GM21390 (cell line): Measurements from ENCODE around the gene SMIM10L2A.
A peak's percentile ranks its signal among the peaks of the same experiment; 100 is the strongest.
"Not testable (repeated sequence)": the region's sequence is repeated elsewhere in the genome, so short reads cannot be mapped to it uniquely, and the experiment has no call there.

Source experiments
- ATAC-seq: cut with Tn5 transposase; IDR thresholded peaks from one replicate; pipeline ENCODE4 v1.9.1; 2021; ENCODE audit not compliant: unreplicated experiment

The SMIM10L2A gene

GRCh38 chrX:135421537-135421931 lies 210 bp upstream of the SMIM10L2A start:
- peak; percentile 94 for ATAC-seq

DNA sequence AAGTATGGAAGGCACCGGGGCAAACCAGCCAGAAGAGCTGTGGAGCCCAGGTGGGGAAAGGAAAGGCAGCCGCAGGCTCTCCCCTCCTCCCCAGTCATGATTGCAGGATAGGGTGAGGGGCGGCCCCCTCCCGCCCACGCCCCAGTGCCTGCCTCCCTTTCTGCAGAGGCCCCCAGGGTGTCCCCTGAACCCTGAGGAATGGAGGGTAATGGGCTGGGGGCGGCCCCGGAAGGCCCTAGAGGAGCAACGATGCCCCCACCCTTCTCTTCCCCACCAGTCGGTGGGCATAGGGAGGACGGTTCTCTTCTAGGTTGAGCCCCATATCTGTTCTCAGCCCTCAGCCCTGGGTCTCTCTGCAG lies 1.0 kb downstream of the SMIM10L2A start:
- not testable (repeated sequence) for ATAC-seq

GRCh38 chrX:135423173-135423864 lies 1.6 kb downstream of the SMIM10L2A start:
- not testable (repeated sequence) for ATAC-seq

GRCh38 chrX:135424469-135424868 lies 2.7 kb downstream of the SMIM10L2A start:
- ATAC-seq, result no peak

GRCh38 chrX:135425026-135425965 lies 3.6 kb downstream of the SMIM10L2A start:
- no peak for ATAC-seq

DNA sequence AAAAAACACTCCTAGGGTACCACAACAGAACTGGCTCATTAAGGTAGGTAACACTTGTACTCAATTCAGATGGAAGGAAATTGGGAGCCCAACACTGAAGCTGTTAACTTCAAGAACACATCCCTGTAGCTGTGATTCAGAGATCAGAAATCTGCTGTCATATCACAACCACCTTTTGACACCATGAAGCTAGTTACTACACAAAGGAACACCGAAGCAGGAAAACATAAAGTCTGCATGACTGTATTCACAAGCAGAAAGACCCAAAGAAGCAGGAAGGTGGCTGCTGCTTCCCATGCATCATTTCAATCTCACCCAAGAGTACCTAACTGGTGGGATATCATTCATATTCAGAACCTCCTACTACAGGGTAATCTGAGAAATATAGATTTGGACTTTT lies 7.7 kb downstream of the SMIM10L2A start:
- ATAC-seq, result no peak

DNA sequence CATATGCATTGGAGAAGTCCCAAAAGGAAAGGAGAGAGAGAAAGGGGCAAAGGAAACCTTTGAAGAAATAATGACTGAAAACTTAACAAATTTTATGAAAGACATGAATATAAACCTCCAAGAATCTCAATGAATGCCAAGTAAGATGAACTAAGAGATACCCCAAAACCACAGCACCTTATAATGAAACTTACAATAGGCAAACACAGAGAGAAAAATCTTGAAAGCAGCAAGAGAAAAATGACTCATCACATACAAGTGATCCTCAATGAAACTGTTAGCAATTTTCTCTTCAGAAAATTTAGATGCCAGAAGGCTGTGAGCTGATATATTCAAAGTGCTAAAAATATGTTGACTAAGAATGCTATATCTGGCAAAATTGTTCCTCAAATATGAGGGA lies 10.1 kb downstream of the SMIM10L2A start:
- ATAC-seq, result no peak

DNA sequence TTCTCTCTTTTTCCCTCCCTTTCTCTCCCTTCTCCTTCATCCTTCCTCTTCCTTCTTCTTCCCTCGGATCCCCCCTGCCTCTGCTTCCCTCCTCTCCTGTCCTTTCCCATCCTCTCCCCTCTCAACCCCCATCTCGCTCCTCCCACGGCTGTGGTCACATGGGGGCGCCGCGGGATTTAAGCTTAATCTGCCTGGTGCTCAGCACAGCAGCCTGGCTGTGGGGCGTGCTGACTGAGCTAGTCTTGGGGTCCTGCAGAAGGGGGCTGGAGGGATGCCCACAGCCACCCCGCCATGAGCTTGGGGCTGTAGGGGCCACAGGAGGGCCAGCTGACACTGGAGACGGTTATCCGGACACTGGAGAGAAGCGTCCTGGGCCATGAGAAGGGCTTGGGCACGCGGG lies 10.7 kb downstream of the SMIM10L2A start:
- ATAC-seq, result no peak

DNA sequence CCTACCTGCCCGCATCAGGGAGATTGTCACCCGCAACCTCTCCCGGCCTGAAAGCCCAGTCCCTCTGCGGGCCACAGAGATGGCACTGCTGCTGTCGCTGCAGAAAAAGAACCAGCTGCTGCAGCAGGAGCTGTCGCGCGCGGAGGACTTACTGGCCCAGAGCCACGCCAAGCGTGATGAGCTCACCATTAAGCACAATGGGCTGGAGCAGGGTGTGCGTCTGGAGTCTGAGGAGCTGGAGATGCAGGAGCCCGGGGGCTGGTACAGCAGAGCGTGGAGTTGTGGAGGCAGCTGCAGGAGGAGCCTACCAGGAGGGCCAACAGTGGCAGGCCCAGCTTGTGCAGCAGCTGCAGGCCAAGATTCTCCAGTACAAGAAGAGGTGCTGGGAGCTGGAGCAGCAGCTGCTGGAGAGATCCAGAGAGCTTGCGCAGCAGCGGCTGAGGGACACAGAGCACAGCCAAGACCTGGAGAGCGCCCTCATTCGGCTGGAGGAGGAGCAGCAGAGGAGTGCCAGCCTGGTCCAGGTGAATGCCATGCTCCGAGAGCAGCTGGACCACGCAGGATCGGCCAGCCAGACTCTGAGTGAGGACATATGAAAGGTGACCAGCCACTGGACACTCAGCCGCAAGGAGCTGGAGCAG lies 11.3 kb downstream of the SMIM10L2A start:
- ATAC-seq, result no peak

DNA sequence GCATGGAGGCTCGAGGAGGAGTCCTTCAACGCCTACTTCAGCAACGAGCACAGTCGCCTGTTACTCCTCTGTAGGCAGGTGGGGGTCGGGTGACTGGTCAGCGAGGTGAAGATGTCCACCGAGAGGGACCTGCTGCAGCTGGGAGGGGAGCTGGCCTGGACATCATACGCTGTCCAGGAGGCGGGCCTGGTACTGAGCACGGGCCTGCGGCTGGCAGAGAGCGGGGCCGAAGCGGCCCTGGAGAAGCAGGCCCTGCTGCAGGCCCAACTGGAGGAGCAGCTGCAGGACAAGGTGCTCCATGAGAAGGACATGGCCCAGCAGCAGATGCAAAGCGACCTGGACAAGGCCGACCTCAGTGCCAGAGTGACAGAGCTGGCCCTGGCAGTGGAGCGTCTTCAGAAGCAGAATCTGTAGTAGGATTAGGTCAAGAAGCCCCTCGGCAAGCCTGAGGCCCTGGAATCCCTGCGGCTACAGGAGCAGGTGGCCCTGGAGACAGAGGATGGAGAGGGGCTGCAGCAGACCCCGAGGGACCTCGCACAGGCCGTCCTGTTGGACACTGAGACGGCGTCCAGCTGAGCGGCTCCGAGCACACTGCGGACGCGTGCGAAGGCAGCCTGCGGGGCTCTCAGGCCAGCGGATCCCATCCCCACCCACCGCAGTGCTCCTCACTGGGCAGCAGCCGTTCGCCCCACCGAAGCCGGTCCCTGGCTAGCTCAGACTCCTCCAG lies 11.9 kb downstream of the SMIM10L2A start:
- no peak for ATAC-seq

DNA sequence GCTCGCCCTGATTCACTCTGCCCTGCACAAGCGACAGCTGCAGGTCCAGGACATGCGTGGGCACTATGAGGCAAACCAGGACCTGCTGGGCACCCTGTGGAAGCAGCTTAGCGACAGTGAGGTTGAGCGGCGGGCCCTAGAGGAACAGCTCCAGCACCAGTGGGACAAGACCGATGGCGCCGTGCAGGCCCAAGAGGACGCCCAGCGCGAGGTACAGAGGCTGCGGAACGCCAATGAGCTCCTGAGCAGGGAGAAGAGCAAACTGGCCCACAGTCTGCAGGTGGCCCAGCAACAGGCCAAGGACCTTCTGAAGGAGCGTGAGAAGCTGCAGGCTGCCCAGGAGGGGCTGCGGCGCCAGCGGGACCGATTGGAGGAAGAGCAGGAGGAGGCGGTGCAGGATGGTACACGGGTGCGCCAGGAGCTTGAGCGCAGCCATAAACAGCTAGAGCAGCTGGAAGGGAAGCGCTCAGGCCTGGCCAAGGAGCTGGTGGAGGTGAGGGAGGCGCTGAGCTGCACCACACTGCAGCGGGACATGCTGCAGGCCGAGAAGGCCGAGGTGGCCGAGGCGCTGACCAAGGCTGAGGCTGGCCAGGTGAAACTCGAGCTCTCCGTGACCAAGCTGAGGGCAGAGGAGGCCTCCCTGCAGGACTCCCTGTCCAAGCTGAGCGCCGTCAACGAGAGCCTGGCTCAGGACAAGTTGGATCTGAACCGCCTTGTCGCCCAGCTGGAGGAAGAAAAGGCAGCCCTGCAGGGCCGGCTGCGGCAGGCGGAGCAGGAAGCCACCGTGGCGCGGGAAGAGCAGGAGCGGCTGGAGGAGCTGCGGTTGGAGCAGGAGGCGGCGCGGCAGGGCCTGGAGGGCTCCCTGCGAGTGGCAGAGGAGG lies 12.8 kb downstream of the SMIM10L2A start:
- ATAC-seq, result no peak

DNA sequence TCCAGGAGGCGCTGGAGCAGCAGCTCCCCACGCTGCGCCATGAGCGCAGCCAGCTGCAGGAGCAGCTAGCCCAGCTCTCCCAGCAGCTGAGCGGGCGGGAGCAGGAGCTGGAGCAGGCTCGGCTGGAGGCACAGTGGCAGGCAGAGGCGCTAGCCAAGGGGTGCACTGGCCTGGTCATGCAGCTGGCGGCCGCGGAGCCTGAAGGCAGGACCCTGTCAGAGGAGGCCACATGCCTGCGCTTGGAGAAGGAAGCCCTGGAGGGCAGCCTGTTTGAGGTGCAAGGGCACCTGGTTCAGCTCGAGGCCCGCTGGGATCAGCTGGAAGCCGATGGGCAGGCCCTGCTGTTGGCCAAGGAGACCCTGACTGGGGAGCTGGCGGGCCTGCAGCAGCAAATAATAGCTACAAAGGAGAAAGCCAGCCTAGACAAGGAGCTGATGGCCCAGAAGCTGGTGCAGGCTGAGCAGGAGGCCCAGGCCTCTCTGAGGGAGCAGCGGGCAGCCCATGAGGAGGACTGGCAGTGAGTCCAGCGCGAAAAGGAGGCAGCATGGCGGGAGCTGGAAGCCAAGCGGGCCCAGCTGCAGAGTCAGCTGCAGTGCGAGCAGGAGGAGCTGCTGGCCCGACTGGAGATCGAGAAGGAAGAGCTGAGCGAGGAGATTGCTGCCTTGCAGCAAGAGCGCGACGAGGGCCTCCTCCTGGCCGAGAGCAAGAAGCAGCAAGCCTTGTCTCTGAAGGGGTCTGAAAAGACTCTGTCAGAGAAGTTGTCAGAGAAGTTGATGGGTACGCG lies 13.6 kb downstream of the SMIM10L2A start:
- no peak for ATAC-seq

GRCh38 chrX:135435933-135436332 lies 14.2 kb downstream of the SMIM10L2A start:
- no peak for ATAC-seq

DNA sequence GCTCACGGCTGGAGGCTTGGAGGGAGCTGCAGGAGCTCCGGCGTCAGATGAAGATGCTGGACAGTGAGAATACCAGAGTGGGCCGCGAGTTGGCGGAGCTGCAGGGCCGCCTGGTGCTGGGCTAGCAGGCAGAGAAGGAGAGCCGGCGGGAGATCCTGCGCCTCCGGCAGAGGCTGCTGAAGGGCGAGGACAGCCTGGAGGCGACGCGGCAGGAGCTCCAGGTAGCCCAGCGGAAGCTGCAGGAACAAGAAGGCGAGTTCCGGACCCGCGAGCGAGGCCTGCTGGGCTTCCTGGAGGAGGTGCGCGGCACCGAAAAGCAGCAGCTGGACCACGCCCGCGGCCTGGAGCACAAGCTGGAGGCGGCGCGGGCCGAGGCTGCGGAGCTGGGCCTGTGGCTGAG lies 14.7 kb downstream of the SMIM10L2A start:
- ATAC-seq, result no peak

GRCh38 chrX:135436966-135437866 lies 15.5 kb downstream of the SMIM10L2A start:
- ATAC-seq, result no peak

DNA sequence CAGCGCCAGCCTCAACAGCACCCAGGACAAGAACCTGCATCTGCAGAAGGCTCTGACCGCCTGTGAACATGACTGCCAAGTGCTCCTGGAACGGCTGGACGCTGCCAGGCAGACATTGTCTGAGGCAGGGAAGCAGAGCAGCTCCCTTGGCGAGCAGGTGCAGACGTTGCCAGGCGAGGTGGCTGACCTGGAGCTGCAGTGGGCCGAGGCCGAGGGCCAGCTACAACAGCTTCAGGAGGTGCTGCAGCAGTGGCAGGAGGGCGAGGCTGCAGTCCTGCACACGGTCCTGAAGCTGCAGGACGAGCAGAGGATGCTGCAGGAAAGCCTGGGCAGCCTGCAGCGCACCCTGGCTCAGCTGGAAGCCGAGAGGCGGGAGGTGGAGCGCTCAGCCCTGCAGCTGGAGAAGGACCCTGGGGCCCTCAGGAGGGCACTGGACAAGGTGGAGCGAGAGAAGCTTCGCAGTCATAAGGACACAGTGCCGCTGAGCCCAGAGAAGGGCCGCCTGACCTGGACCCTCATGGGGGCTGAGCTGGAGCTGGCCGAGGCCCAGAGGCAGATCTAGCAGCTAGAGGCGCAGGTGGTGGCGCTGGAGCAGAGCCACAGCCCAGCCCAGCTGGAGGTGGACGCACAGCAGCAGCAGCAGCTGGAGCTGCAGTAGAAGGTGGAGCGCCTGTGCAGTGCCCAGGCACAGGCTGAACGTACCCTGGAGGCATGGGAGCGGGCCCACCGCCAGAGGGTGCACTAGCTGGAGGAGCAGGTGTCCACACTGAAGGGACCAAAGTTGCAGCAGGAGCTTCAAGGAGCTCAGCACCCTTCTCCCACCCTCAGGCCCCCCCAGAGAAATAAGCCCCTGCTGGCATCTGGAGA lies 16.4 kb downstream of the SMIM10L2A start:
- no peak for ATAC-seq

- ATAC-seq, result no peak
These were observed 16.9 kb downstream of the SMIM10L2A start for GRCh38 chrX:135438734-135439043.
